ENCODE data around the gene SCUBE3.

GRCh38 chr6:35168461-35168861, 45.3 kb upstream of the SCUBE3 start:
- TF ChIP-seq RAD21 (conservative IDR thresholded peaks at IDR 0.05) = no peak
- no peak for TF ChIP-seq POLR2AphosphoS5 (IDR thresholded peaks at IDR 0.05)
